NB4 (cell line): ENCODE measurements around the gene LCN15.

Experiments
- CTCF ChIP-seq: IDR thresholded peaks from one replicate; pipeline ENCODE4 v1.5.1; 2012; ENCODE audit warnings: low read depth, low read length
- POLR2A ChIP-seq: IDR thresholded peaks from 2 replicates; pipeline ENCODE4 v1.6.1; 2011; ENCODE audit warnings: mild to moderate bottlenecking; ENCODE audit not compliant: insufficient read length; ENCODE audit errors: extremely low read depth

GRCh38 chr9:136754059-136754572 is 10.2 kb downstream of the LCN15 start:
- no peak for TF ChIP-seq CTCF
- TF ChIP-seq POLR2A: no peak
